ENCODE results near the gene ZFHX3.

DNA sequence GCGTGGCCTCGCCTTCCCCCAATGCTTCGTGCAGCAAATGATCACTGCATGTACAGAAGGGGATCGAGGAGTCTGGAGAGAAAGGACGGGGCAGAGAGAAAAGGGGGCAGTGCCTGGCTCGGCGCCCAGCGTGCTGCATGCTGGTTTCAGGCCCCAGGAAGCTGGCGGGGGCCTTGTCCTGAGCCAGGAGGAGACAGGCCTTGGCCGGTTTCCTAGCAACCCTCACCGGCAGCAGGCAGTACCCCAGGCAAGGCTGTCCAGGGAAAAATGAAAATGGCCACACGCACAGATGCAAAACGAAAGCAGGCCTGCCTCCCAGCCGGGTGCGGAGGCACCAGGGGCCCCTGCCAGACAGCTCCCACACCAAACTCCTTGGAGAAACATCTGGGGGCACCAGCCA is 126.3 kb downstream of the ZFHX3 start:
- TF ChIP-seq CTCF (IDR thresholded peaks at IDR 0.05) (no peak), POLR2A (IDR thresholded peaks at IDR 0.05) (no peak)

All from heart left ventricle (tissue), 13 donors.